ENCODE results near the gene DBNDD1.

GRCh38 chr16:89965447-89966225, 53.6 kb downstream of the DBNDD1 start:
- TF ChIP-seq POLR2AphosphoS5 (IDR thresholded peaks at IDR 0.05; ENCODE audit: low read depth, low read length) (no peak), TAF1 (IDR thresholded peaks at IDR 0.05; ENCODE audit: borderline replicate concordance, low read depth, low read length) (no peak)
